Adipocyte (in vitro differentiated cells): ENCODE results near the gene IQSEC3.
"Not testable (repeated sequence)": the region's sequence is repeated elsewhere in the genome, so short reads cannot be mapped to it uniquely, and the experiment has no call there.

ENCODE experiments used
- DNase-seq: peaks from one replicate; pipeline ENCODE4 v3.0.0-alpha.2; 2015; ENCODE audit warnings: low read depth
- H3K27me3 ChIP-seq: replicated peaks from 2 replicates; pipeline ENCODE4 v1.7.0; 2013; ENCODE audit warnings: mild to moderate bottlenecking, low read length, moderate library complexity; ENCODE audit not compliant: control insufficient read depth, insufficient read depth
- H3K36me3 ChIP-seq: 2 replicates; pipeline ENCODE4 v1.7.0; 2013; ENCODE audit warnings: low read length, mild to moderate bottlenecking, moderate library complexity; ENCODE audit not compliant: control insufficient read depth, insufficient read depth, severe bottlenecking
- H3K4me1 ChIP-seq: 2 replicates; pipeline ENCODE4 v1.7.0; 2013; ENCODE audit warnings: mild to moderate bottlenecking, low read length, moderate library complexity; ENCODE audit not compliant: control insufficient read depth, insufficient read depth
- H3K4me3 ChIP-seq: 2 replicates; pipeline ENCODE4 v1.7.0; 2013; ENCODE audit warnings: mild to moderate bottlenecking, low read length, moderate library complexity
- H3K9ac ChIP-seq: 2 replicates; pipeline ENCODE4 v1.7.0; 2013; ENCODE audit warnings: mild to moderate bottlenecking, low read length, moderate library complexity
- H3K9me3 ChIP-seq: 2 replicates; pipeline ENCODE4 v1.7.0; 2013; ENCODE audit warnings: mild to moderate bottlenecking, low read length, moderate library complexity; ENCODE audit not compliant: control insufficient read depth

Gene IQSEC3

DNA sequence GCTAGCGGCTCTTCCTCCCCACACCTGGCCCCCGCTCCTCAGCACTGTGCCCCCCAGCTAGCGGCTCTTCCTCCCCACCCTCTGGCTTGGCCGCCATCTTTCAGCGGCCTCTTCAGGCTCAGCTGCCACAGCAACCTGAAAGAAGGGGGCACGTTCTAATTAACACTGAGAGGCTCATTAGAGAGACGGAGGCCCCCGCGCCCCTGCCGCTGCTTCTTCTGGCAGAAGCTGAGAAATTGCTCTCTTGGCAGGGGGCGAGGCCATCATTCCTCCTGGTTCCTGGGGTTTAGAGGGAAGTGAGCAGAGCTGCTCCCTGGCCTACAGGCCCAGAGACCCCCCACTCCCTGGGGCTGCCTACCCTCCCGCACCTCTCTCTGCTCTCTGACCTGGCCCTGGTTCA is 64.4 kb downstream of the IQSEC3 start:
- Histone ChIP-seq H3K9me3 (no peaks in the 10 kb centered on the region), H3K9ac (no peak overlapping the region), H3K4me1 (peaks cover 20% of the 10 kb centered on the region), H3K36me3 (no peaks in the 10 kb centered on the region), H3K4me3 (no peak overlapping the region), H3K27me3 (peaks cover 47% of the 10 kb centered on the region)
- DNase-seq = no peak

- Histone ChIP-seq H3K4me3 (no peak overlapping the region), H3K9me3 (no peaks in the 10 kb centered on the region), H3K4me1 (peaks cover 21% of the 10 kb centered on the region), H3K27me3 (peaks cover 47% of the 10 kb centered on the region), H3K9ac (no peak overlapping the region), H3K36me3 (no peaks in the 10 kb centered on the region)
- DNase-seq = no peak
Measured at GRCh38 chr12:131732-132495, 65.3 kb downstream of the IQSEC3 start.

DNA sequence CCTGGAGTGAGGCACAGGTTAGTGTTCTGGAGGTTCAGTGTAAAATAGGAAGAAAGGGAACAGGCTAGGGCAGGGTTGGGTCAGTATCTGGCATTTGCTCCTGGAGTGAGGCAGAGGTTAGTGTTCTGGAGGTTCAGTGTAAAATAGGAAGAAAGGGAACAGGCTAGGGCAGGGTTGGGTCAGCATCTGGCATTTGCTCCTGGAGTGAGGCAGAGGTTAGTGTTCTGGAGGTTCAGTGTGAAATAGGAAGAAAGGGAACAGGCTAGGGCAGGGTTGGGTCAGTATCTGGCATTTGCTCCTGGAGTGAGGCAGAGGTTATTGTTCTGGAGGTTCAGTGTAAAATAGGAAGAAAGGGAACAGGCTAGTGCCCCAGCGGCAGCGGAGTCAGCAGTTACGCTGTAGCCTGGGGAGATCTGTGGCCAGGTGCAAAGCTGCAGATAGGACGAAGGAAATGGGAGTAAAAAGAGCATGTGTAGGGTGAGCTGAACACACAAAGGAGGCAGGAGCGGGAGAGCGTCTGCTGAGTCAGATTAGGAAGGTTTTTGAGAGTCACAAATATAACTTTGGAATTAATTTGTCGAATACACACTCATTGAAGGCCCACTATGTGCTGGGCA is 67.2 kb downstream of the IQSEC3 start:
- not testable (repeated sequence) for H3K36me3 ChIP-seq, H3K4me3 ChIP-seq, DNase-seq, H3K9me3 ChIP-seq
- peak overlapping the region; percentile 17 for H3K9ac ChIP-seq
- peaks cover 22% of the 10 kb centered on the region for H3K4me1 ChIP-seq
- H3K27me3 ChIP-seq = peaks cover 47% of the 10 kb centered on the region

GRCh38 chr12:135138-135537 is 68.6 kb downstream of the IQSEC3 start:
- H3K4me1 ChIP-seq = peaks cover 36% of the 10 kb centered on the region
- DNase-seq = no peak
- H3K9me3 ChIP-seq = no peaks in the 10 kb centered on the region
- no peaks in the 10 kb centered on the region for H3K36me3 ChIP-seq
- H3K9ac ChIP-seq = no peak overlapping the region
- no peak overlapping the region for H3K4me3 ChIP-seq
- H3K27me3 ChIP-seq = peaks cover 42% of the 10 kb centered on the region

DNA sequence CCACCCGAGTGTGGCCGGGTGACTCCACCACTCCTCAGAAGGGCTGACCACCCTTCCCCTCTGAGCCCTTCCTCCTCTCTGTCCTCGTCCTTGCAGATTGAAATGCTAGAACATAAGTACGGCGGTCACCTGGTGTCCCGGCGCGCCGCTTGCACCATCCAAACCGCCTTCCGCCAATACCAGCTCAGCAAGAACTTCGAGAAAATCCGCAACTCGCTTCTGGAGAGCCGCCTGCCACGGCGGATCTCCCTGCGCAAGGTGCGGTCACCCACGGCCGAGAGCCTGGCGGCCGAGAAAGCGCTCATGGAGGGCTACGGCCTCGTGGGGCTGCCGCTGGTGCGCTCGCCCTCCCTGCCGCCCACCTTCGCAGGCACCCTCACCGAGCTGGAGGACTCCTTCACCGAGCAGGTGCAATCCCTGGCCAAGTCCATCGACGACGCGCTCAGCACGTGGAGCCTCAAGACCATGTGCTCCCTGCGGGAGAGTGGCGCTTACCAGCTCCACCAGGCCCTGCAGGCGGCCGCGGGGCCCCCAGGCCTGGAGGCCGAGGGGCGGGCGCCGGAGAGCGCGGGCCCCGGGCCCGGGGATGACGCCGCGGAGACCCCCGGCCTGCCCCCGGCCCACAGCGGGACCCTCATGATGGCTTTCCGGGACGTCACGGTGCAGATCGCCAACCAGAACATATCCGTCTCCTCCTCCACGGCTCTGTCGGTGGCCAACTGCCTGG is 71.8 kb downstream of the IQSEC3 start:
- no peak for DNase-seq
- Histone ChIP-seq H3K9me3 (no peaks in the 10 kb centered on the region), H3K27me3 (peaks cover 40% of the 10 kb centered on the region), H3K9ac (no peak overlapping the region), H3K4me3 (peak overlapping the region; percentile 56), H3K4me1 (peaks cover 34% of the 10 kb centered on the region), H3K36me3 (no peaks in the 10 kb centered on the region)

- Histone ChIP-seq H3K4me1 (peaks cover 33% of the 10 kb centered on the region), H3K9me3 (no peaks in the 10 kb centered on the region), H3K27me3 (peaks cover 40% of the 10 kb centered on the region), H3K4me3 (peak overlapping the region; percentile 56), H3K9ac (peak overlapping the region; percentile 66), H3K36me3 (no peaks in the 10 kb centered on the region)
- DNase-seq = no peak
Measured at GRCh38 chr12:138898-139534, 72.4 kb downstream of the IQSEC3 start.

DNA sequence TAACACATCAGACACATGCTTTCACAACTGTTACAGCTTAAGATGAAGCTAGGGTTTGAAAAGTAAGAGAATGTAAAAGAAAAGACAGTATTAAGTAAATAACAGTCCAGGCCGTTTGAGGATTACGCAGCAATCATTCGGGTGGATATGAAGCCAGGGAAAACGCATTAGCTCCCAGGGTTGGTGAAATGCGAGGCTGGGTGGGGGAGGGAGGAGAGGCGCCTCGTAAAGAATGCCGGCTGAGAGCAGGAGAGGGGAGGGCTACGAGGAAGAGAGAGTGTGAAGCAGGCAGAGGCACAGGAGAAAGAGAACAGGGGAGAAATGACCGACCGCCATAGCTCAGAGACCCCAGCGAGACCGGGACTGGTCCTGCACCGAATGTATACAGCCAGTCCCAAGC is 73.0 kb downstream of the IQSEC3 start:
- Histone ChIP-seq H3K36me3 (no peaks in the 10 kb centered on the region), H3K4me1 (peaks cover 30% of the 10 kb centered on the region), H3K4me3 (peak overlapping the region; percentile 56), H3K9me3 (no peaks in the 10 kb centered on the region), H3K9ac (peak overlapping the region; percentile 66), H3K27me3 (peaks cover 40% of the 10 kb centered on the region)
- peak; percentile 12 for DNase-seq

DNA sequence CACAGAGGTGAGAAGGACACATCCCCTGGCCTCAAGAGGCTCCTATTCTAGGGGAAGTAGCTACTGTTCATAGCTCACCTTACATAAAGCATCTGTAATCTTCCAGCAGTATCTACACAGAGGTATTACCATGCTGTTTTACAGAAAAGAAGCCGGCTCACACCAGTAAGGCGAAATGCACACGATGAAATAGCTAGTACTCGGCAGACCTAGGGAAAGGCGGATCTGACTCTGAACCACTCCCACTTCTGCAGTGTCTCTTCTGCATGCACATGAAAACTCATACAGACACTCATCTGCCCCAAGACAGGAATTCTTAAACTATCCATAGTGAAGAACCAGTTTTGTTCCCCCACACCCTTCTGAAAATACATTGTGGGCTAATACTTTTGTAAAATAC is 73.6 kb downstream of the IQSEC3 start:
- peaks cover 40% of the 10 kb centered on the region for H3K27me3 ChIP-seq
- H3K36me3 ChIP-seq = no peaks in the 10 kb centered on the region
- H3K4me3 ChIP-seq = peak overlapping the region; percentile 56
- H3K4me1 ChIP-seq = peaks cover 30% of the 10 kb centered on the region
- DNase-seq = no peak
- H3K9ac ChIP-seq = peak overlapping the region; percentile 66
- H3K9me3 ChIP-seq = no peaks in the 10 kb centered on the region

- no peak overlapping the region for H3K9ac ChIP-seq
- no peaks in the 10 kb centered on the region for H3K9me3 ChIP-seq
- peaks cover 18% of the 10 kb centered on the region for H3K4me1 ChIP-seq
- H3K4me3 ChIP-seq = no peak overlapping the region
- no peaks in the 10 kb centered on the region for H3K36me3 ChIP-seq
- no peak for DNase-seq
- H3K27me3 ChIP-seq = peaks cover 41% of the 10 kb centered on the region
Measured at GRCh38 chr12:143964-144649, 77.5 kb downstream of the IQSEC3 start.

DNA sequence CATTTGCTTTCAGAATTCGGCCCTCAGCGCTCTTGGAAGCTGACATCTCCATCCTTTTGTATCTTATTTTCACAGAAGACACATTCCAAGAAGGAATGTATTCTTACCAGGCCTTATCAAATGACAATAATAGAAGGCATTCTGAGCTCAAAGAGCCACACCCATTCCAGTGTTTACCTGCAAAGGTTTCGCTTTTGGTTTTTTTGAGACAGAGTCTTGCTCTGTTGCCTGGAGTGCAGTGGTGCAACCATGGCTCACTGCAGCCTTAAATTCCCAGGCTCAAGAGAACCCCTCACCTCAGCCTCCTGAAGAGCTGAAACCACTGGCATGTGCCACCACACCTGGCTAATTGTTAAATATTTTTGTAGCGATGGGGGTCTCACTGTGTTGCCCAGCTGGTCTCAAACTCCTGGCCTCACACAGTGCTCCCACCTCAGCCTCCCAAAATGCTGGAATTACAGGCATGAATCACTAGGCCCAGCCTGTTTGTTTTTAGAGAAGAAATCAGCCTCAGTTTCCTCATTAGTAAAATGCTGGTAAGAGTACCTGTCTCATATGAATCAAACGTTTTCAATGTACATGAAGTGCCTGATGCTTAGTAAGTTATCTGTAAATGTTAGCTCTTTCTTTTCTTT is 78.2 kb downstream of the IQSEC3 start:
- no peak overlapping the region for H3K9ac ChIP-seq
- peaks cover 46% of the 10 kb centered on the region for H3K27me3 ChIP-seq
- no peak for DNase-seq
- peaks cover 12% of the 10 kb centered on the region for H3K4me1 ChIP-seq
- no peaks in the 10 kb centered on the region for H3K36me3 ChIP-seq
- H3K4me3 ChIP-seq = no peak overlapping the region
- H3K9me3 ChIP-seq = no peaks in the 10 kb centered on the region
